ENCODE measurements around the gene RNF150.

The RNF150 gene

GRCh38 chr4:140903522-140904475 lies 229.5 kb downstream of the RNF150 start:
- FAIRE-seq = no peak

- FAIRE-seq = no peak
These were observed 231.4 kb downstream of the RNF150 start for GRCh38 chr4:140901736-140902336.

DNA sequence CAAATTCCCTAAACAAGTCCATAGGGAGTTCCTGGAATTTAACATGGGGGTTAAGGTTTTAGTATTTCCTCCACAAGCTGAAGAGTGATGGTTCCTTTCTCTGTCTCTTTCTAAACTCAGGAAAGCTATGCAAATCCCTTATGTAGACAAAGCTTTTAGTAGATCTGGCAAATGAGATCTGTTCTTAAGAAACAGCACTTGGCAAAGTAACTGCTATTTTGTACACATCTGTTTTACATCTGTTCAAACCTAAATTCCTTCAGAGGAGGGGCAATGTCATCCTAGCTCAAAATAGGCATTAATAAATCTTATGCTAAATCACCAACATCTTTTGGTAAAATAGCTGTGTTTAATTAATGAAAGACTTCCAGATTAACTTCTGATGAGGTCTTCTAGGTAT lies 239.3 kb downstream of the RNF150 start:
- FAIRE-seq = no peak

- no peak for FAIRE-seq
These were observed 245.2 kb downstream of the RNF150 start for GRCh38 chr4:140888054-140888453.

GRCh38 chr4:140887467-140887866 lies 245.8 kb downstream of the RNF150 start:
- no peak for FAIRE-seq

GRCh38 chr4:140884431-140885058 lies 248.7 kb downstream of the RNF150 start:
- peak; percentile 21 for FAIRE-seq

DNA sequence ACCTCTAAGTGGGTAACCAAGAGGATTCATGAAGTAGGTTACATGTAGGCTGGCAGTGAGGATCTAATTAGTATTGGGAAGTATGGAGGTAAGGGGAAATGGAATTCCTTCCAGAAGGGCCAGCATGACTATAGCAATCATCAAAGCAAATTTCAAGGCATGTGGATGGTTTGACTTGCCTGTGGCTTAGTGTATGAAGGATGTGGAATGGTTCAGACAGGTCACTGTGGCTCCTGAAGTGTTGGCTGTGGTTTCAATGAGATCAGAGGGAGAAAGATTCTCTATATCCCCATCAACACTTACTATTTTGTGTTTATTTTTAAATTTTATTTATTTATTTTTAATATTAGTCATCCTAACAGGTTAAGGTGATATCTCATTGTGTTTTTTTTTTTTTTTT lies 255.5 kb downstream of the RNF150 start:
- no peak for FAIRE-seq

- FAIRE-seq = no peak
These were observed 256.5 kb downstream of the RNF150 start for GRCh38 chr4:140876615-140877364.

DNA sequence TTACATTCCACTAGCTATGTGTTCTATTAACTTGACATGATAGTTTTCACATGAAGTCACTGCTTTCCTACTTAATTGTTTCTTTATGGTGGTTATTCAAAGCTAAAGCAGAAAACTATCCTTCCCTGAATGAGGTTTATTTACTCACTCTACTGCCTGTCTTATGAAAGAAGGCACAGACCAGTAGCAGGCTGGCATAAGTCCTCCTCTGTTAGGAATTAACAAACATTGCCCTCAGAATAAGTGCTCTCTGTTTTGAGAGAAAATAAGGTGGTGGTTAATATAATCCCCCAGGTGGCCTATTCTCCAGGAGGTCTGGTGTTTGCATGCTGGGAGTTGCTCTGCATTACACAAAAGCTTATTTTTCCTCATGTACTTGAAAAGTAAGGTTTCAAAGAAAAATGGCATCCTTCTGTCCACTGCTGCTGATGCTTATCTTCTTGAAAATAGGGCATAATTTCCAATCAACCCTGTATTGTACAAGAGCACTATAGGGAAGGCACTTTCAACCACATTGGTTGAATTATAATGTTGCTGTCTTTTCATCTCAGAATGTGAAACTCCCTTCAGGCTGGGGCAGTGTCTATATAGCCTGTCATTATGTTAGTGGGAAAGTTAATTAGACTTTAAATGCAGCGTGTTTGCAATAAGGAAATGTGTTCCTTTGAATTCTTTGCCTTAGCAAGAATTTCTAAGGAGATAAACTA lies 257.4 kb downstream of the RNF150 start:
- FAIRE-seq = no peak

- no peak for FAIRE-seq
These were observed 259.2 kb downstream of the RNF150 start for GRCh38 chr4:140874056-140874455.

DNA sequence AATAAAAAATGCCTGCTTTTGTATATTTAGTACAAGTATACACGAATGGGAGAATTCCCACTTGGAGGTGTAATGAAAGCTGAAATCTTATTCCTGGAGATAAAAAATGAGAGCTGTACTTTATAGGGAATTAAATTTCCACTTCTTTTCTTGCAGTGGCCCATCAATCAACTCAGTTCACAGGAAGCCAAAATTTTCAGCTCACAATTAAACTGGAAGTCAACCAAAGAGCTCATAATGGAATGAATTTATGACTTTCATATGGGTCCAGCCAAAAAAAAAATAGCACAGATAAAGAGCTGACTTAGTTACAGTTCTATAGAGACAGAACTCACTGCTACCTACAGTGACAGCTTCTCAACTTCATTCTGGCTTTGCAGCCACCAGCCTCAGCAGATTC lies 261.9 kb downstream of the RNF150 start:
- FAIRE-seq = no peak

DNA sequence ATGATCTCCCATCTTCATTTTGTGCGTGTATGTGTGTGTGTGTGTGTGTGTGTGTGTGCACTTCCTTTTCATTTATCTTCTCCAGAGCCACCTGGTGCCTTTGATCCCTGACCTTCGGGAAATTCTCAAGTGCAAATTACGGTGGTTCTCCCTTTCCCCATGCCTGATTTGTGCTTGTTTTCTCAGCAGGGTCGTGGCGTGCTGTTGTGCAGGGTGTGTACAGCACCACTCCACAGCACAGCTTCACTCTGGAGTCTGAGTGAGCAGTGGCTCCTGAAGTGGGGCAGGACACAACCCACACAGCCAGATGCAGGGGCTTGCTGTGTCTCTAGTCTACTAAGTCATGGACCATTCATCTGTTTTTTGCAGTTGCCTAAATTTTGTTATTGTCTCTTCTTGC lies 262.8 kb downstream of the RNF150 start:
- FAIRE-seq = no peak

DNA sequence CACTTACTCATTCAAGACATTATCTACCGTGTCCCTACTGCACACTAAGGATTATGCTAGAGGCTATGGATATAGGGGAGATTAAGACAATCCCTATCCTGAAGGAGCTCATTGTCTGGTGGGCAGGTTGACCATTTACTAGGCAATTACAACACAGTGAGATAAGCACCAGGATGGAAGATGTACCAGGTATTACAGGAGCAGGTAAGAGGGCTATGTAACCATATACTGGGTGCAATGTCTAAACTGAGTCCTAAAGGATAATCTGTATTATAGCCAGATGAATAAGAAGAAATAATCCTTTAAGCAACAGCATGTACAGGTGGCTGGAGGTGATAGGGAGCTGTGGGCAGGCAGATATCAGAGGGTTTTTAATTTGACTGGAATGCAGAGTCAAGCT lies 263.8 kb downstream of the RNF150 start:
- no peak for FAIRE-seq

GRCh38 chr4:140867356-140867755 lies 265.9 kb downstream of the RNF150 start:
- FAIRE-seq = no peak

DNA sequence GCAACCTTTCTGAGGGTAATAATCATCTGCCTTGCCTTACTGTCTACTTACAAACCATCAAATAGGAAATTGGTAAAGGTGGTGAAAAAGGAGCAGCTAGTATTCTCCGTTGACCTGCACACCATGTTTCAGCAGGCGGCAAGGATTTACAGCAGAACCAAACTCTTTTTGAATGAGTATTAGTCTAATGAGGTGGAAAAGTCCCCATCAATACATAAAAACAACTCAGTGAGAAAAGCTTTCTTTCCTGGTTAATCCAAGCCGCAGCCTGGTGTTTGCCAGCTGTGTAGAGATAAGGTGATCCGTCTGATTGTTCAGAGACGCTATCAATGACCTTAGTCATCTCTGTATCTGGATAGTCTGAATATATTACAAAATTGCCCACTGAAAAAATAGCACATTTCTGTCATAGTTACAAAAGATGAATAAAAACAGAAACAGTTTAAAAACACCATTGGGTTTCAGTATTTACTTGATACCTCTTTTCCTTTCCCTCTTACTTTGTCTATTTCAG lies 266.7 kb downstream of the RNF150 start:
- FAIRE-seq = no peak

- FAIRE-seq = no peak
These were observed 267.7 kb downstream of the RNF150 start for GRCh38 chr4:140865253-140866217.

DNA sequence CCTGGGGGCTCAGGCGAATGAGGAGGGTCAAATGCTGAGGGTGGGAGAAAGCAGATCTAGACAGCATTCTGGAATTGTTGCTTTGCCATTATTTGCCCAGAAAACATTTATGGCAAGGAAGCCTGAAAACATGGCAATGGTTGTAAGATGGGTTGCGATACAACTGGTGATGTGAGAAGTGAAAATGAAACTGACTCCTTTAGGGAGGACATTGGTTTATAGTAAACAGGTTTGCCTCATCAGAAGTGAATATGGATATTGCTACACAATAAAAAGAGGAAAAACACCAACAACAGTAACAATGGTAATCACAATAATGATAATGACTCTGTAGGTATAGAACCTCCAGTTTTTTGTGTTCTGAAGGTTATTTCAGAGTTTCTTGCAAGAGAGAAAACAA lies 270.1 kb downstream of the RNF150 start:
- FAIRE-seq = no peak

GRCh38 chr4:140862177-140862442 lies 271.2 kb downstream of the RNF150 start:
- no peak for FAIRE-seq

DNA sequence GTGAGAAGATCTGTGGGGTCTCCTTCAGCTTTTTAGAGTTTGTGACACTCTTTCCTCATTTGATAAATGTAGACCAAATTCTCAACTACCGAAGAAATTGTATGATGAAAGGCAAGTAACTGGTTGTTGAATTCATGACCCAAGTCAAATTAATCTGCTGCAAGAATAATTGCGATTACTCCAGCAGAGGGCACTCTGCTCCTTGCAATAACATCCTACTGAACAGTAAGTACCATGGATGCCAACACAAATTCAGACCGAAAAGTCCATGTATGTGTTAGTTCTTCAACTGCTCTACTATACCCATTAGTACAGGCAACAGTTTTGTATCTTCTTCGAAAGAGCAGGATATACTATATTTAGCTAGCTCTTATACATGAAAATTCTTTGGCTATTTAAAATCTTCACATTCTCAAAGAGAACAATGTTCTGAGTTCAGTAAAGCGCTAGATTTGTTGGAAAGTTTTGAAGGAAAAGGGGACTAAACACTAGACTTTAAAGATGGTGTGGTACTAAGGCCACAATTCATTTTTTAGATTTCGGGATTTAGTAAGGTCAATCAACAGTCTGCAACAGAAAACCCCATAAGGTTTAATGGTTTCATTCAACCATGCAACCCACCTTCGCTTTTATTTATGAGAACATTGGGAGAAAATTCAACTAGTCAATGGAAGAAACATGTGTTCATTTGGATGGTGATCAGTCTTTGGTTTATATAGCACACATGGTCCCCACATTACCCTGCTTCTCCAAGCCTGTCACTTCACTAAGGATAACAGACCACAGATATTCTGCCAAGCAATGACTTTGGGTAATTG lies 271.7 kb downstream of the RNF150 start:
- peak; percentile 75 for FAIRE-seq

DNA sequence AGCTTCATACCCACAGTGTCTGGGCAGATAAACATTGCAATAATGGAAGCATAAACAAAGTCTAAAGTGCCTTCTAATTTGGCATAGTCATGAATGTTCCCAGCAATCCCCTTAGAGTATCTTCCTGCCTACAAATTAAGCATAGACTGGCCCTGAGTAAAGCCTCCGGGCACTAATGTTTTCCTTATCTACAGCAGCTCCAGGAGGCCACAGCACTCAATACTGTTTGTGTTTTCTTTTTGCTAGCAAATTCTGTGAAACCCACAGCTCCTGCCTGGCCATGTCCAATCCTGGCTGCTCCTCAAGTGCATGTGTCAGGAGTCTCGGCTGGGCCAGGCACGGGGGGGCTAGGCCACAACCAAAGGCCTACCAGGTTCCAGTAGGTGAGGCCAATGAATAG lies 274.4 kb downstream of the RNF150 start:
- FAIRE-seq = no peak
